ENCODE data around the gene FHOD1.

The FHOD1 gene

GRCh38 chr16:67278773-67279295 lies 31.6 kb upstream of the FHOD1 start:
- peak overlapping the region; percentile 73 for H3K4me3 ChIP-seq (ENCODE audit: low read length)
- DNase-seq (ENCODE audit: low read depth, low spot score) = peak; percentile 19

- peak overlapping the region; percentile 73 for H3K4me3 ChIP-seq (ENCODE audit: low read length)
- peak; percentile 16 for DNase-seq (ENCODE audit: low read depth, low spot score)
These were observed 30.9 kb upstream of the FHOD1 start for GRCh38 chr16:67277999-67278772.

- H3K4me3 ChIP-seq (ENCODE audit: low read length) = peak overlapping the region; percentile 73; the same call in 1 of the 2 replicates
- no peak for DNase-seq (ENCODE audit: low read depth, low spot score)
These were observed 30.2 kb upstream of the FHOD1 start for GRCh38 chr16:67277294-67277998.

- H3K4me3 ChIP-seq (ENCODE audit: low read length) = no peak overlapping the region
- DNase-seq (ENCODE audit: low read depth, low spot score) = no peak
These were observed 28.0 kb upstream of the FHOD1 start for GRCh38 chr16:67275321-67275720.

- H3K4me3 ChIP-seq (ENCODE audit: low read length) = no peak overlapping the region
- DNase-seq (ENCODE audit: low read depth, low spot score) = no peak
These were observed 24.2 kb upstream of the FHOD1 start for GRCh38 chr16:67271446-67271845.

GRCh38 chr16:67270931-67271338 lies 23.7 kb upstream of the FHOD1 start:
- no peak overlapping the region for H3K4me3 ChIP-seq (ENCODE audit: low read length)
- no peak for DNase-seq (ENCODE audit: low read depth, low spot score)

GRCh38 chr16:67269766-67270165 lies 22.5 kb upstream of the FHOD1 start:
- no peak overlapping the region for H3K4me3 ChIP-seq (ENCODE audit: low read length)
- no peak for DNase-seq (ENCODE audit: low read depth, low spot score)

- no peak overlapping the region for H3K4me3 ChIP-seq (ENCODE audit: low read length)
- DNase-seq (ENCODE audit: low read depth, low spot score) = no peak
These were observed 20.9 kb upstream of the FHOD1 start for GRCh38 chr16:67268136-67268579.

GRCh38 chr16:67265834-67266233 lies 18.6 kb upstream of the FHOD1 start:
- DNase-seq (ENCODE audit: low read depth, low spot score) = no peak
- no peak overlapping the region for H3K4me3 ChIP-seq (ENCODE audit: low read length)

GRCh38 chr16:67264866-67265265 lies 17.6 kb upstream of the FHOD1 start:
- no peak overlapping the region for H3K4me3 ChIP-seq (ENCODE audit: low read length)
- no peak for DNase-seq (ENCODE audit: low read depth, low spot score)

GRCh38 chr16:67264277-67264676 lies 17.0 kb upstream of the FHOD1 start:
- no peak for DNase-seq (ENCODE audit: low read depth, low spot score)

GRCh38 chr16:67263201-67263600 lies 15.9 kb upstream of the FHOD1 start:
- H3K4me3 ChIP-seq (ENCODE audit: low read length) = no peak overlapping the region
- DNase-seq (ENCODE audit: low read depth, low spot score) = no peak

More at GRCh38 chr16:67264277-67264676, 17.0 kb upstream of the FHOD1 start:
- no peak overlapping the region for H3K4me3 ChIP-seq (ENCODE audit: low read length)

GRCh38 chr16:67260426-67261063 lies 13.3 kb upstream of the FHOD1 start:
- no peak overlapping the region for H3K4me3 ChIP-seq (ENCODE audit: low read length)
- no peak for DNase-seq (ENCODE audit: low read depth, low spot score)

- no peak overlapping the region for H3K4me3 ChIP-seq (ENCODE audit: low read length)
- no peak for DNase-seq (ENCODE audit: low read depth, low spot score)
These were observed 12.4 kb upstream of the FHOD1 start for GRCh38 chr16:67259705-67260104.

- DNase-seq (ENCODE audit: low read depth, low spot score) = no peak
- no peak overlapping the region for H3K4me3 ChIP-seq (ENCODE audit: low read length)
These were observed 11.0 kb upstream of the FHOD1 start for GRCh38 chr16:67258161-67258835.

GRCh38 chr16:67257486-67258160 lies 10.3 kb upstream of the FHOD1 start:
- DNase-seq (ENCODE audit: low read depth, low spot score) = no peak
- no peak overlapping the region for H3K4me3 ChIP-seq (ENCODE audit: low read length)

- DNase-seq (ENCODE audit: low read depth, low spot score) = no peak
These were observed 9.5 kb upstream of the FHOD1 start for GRCh38 chr16:67256701-67257230.

GRCh38 chr16:67255553-67256221 lies 8.4 kb upstream of the FHOD1 start:
- no peak overlapping the region for H3K4me3 ChIP-seq (ENCODE audit: low read length)
- DNase-seq (ENCODE audit: low read depth, low spot score) = no peak

More at GRCh38 chr16:67256701-67257230, 9.5 kb upstream of the FHOD1 start:
- H3K4me3 ChIP-seq (ENCODE audit: low read length) = no peak overlapping the region

All from Jurkat, Clone E6-1 (cell line).